Measurements from ENCODE around the gene RPS6KA5.

Gene RPS6KA5

GRCh38 chr14:90922141-90922540 is 138.3 kb downstream of the RPS6KA5 start:
- Histone ChIP-seq H3K9me3 (ENCODE audit: low read length) (no peaks in the 10 kb centered on the region), H3K27me3 (ENCODE audit: control insufficient read depth in 1 of 2, insufficient read depth in 2 of 2, low read length in 2 of 2) (no peaks in the 10 kb centered on the region), H3K36me3 (ENCODE audit: insufficient read depth, low read length) (peaks cover 12% of the 10 kb centered on the region), H3K4me1 (ENCODE audit: insufficient read depth, low read length) (no peaks in the 10 kb centered on the region), H3K9ac (ENCODE audit: low read length) (no peak overlapping the region), H3K4me3 (ENCODE audit: low read depth in 1 of 2, low read length in 2 of 2) (no peak overlapping the region), H3K27ac (ENCODE audit: low read depth, low read length) (no peak overlapping the region)

- Histone ChIP-seq H3K4me1 (ENCODE audit: insufficient read depth, low read length) (peaks cover 7% of the 10 kb centered on the region), H3K9ac (ENCODE audit: low read length) (no peak overlapping the region), H3K27ac (ENCODE audit: low read depth, low read length) (no peak overlapping the region), H3K4me3 (ENCODE audit: low read depth in 1 of 2, low read length in 2 of 2) (no peak overlapping the region), H3K36me3 (ENCODE audit: insufficient read depth, low read length) (peaks cover 3% of the 10 kb centered on the region), H3K9me3 (ENCODE audit: low read length) (no peaks in the 10 kb centered on the region), H3K27me3 (ENCODE audit: control insufficient read depth in 1 of 2, insufficient read depth in 2 of 2, low read length in 2 of 2) (no peaks in the 10 kb centered on the region)
Observed at GRCh38 chr14:90911121-90911520, 149.3 kb downstream of the RPS6KA5 start.

- no peaks in the 10 kb centered on the region for H3K27me3 ChIP-seq (ENCODE audit: control insufficient read depth in 1 of 2, insufficient read depth in 2 of 2, low read length in 2 of 2)
- H3K4me3 ChIP-seq (ENCODE audit: low read depth in 1 of 2, low read length in 2 of 2): no peak overlapping the region
- peaks cover 4% of the 10 kb centered on the region for H3K4me1 ChIP-seq (ENCODE audit: insufficient read depth, low read length)
- H3K9ac ChIP-seq (ENCODE audit: low read length): no peak overlapping the region
- peaks cover 3% of the 10 kb centered on the region for H3K36me3 ChIP-seq (ENCODE audit: insufficient read depth, low read length)
- H3K27ac ChIP-seq (ENCODE audit: low read depth, low read length): no peak overlapping the region
- no peaks in the 10 kb centered on the region for H3K9me3 ChIP-seq (ENCODE audit: low read length)
Observed at GRCh38 chr14:90907178-90907577, 153.3 kb downstream of the RPS6KA5 start.

- H3K4me3 ChIP-seq (ENCODE audit: low read depth in 1 of 2, low read length in 2 of 2): no peak overlapping the region
- no peak overlapping the region for H3K27ac ChIP-seq (ENCODE audit: low read depth, low read length)
- H3K9me3 ChIP-seq (ENCODE audit: low read length): no peaks in the 10 kb centered on the region
- peaks cover 4% of the 10 kb centered on the region for H3K4me1 ChIP-seq (ENCODE audit: insufficient read depth, low read length)
- no peak overlapping the region for H3K9ac ChIP-seq (ENCODE audit: low read length)
- no peaks in the 10 kb centered on the region for H3K27me3 ChIP-seq (ENCODE audit: control insufficient read depth in 1 of 2, insufficient read depth in 2 of 2, low read length in 2 of 2)
- H3K36me3 ChIP-seq (ENCODE audit: insufficient read depth, low read length): no peaks in the 10 kb centered on the region
Observed at GRCh38 chr14:90905531-90905930, 154.9 kb downstream of the RPS6KA5 start.

GRCh38 chr14:90903101-90903500 is 157.3 kb downstream of the RPS6KA5 start:
- H3K9ac ChIP-seq (ENCODE audit: low read length): no peak overlapping the region
- H3K27ac ChIP-seq (ENCODE audit: low read depth, low read length): no peak overlapping the region
- H3K36me3 ChIP-seq (ENCODE audit: insufficient read depth, low read length): peaks cover 17% of the 10 kb centered on the region
- no peaks in the 10 kb centered on the region for H3K9me3 ChIP-seq (ENCODE audit: low read length)
- H3K27me3 ChIP-seq (ENCODE audit: control insufficient read depth in 1 of 2, insufficient read depth in 2 of 2, low read length in 2 of 2): no peaks in the 10 kb centered on the region
- no peak overlapping the region for H3K4me3 ChIP-seq (ENCODE audit: low read depth in 1 of 2, low read length in 2 of 2)
- H3K4me1 ChIP-seq (ENCODE audit: insufficient read depth, low read length): peaks cover 4% of the 10 kb centered on the region

GRCh38 chr14:90900476-90901083 is 159.9 kb downstream of the RPS6KA5 start:
- no peaks in the 10 kb centered on the region for H3K27me3 ChIP-seq (ENCODE audit: control insufficient read depth in 1 of 2, insufficient read depth in 2 of 2, low read length in 2 of 2)

GRCh38 chr14:90897022-90897421 is 163.4 kb downstream of the RPS6KA5 start:
- Histone ChIP-seq H3K36me3 (ENCODE audit: insufficient read depth, low read length) (peaks cover 48% of the 10 kb centered on the region), H3K4me3 (ENCODE audit: low read depth in 1 of 2, low read length in 2 of 2) (no peak overlapping the region), H3K9ac (ENCODE audit: low read length) (no peak overlapping the region), H3K27me3 (ENCODE audit: control insufficient read depth in 1 of 2, insufficient read depth in 2 of 2, low read length in 2 of 2) (no peaks in the 10 kb centered on the region), H3K9me3 (ENCODE audit: low read length) (no peaks in the 10 kb centered on the region), H3K27ac (ENCODE audit: low read depth, low read length) (no peak overlapping the region), H3K4me1 (ENCODE audit: insufficient read depth, low read length) (no peaks in the 10 kb centered on the region)

More at GRCh38 chr14:90900476-90901083, 159.9 kb downstream of the RPS6KA5 start:
- no peak overlapping the region for H3K4me3 ChIP-seq (ENCODE audit: low read depth in 1 of 2, low read length in 2 of 2)
- H3K9ac ChIP-seq (ENCODE audit: low read length): no peak overlapping the region
- H3K9me3 ChIP-seq (ENCODE audit: low read length): no peaks in the 10 kb centered on the region
- peaks cover 37% of the 10 kb centered on the region for H3K36me3 ChIP-seq (ENCODE audit: insufficient read depth, low read length)
- no peak overlapping the region for H3K27ac ChIP-seq (ENCODE audit: low read depth, low read length)
- H3K4me1 ChIP-seq (ENCODE audit: insufficient read depth, low read length): peaks cover 4% of the 10 kb centered on the region

GRCh38 chr14:90894241-90894640 is 166.2 kb downstream of the RPS6KA5 start:
- H3K4me3 ChIP-seq (ENCODE audit: low read depth in 1 of 2, low read length in 2 of 2): no peak overlapping the region
- H3K9ac ChIP-seq (ENCODE audit: low read length): no peak overlapping the region
- no peak overlapping the region for H3K27ac ChIP-seq (ENCODE audit: low read depth, low read length)
- no peaks in the 10 kb centered on the region for H3K27me3 ChIP-seq (ENCODE audit: control insufficient read depth in 1 of 2, insufficient read depth in 2 of 2, low read length in 2 of 2)
- no peaks in the 10 kb centered on the region for H3K9me3 ChIP-seq (ENCODE audit: low read length)
- H3K36me3 ChIP-seq (ENCODE audit: insufficient read depth, low read length): peaks cover 43% of the 10 kb centered on the region
- no peaks in the 10 kb centered on the region for H3K4me1 ChIP-seq (ENCODE audit: insufficient read depth, low read length)

GRCh38 chr14:90893510-90893909 is 166.9 kb downstream of the RPS6KA5 start:
- Histone ChIP-seq H3K9ac (ENCODE audit: low read length) (no peak overlapping the region), H3K4me3 (ENCODE audit: low read depth in 1 of 2, low read length in 2 of 2) (no peak overlapping the region), H3K27ac (ENCODE audit: low read depth, low read length) (no peak overlapping the region), H3K27me3 (ENCODE audit: control insufficient read depth in 1 of 2, insufficient read depth in 2 of 2, low read length in 2 of 2) (no peaks in the 10 kb centered on the region), H3K36me3 (ENCODE audit: insufficient read depth, low read length) (peaks cover 36% of the 10 kb centered on the region), H3K9me3 (ENCODE audit: low read length) (no peaks in the 10 kb centered on the region), H3K4me1 (ENCODE audit: insufficient read depth, low read length) (no peaks in the 10 kb centered on the region)

GRCh38 chr14:90892970-90893369 is 167.5 kb downstream of the RPS6KA5 start:
- Histone ChIP-seq H3K4me3 (ENCODE audit: low read depth in 1 of 2, low read length in 2 of 2) (no peak overlapping the region), H3K9me3 (ENCODE audit: low read length) (no peaks in the 10 kb centered on the region), H3K27me3 (ENCODE audit: control insufficient read depth in 1 of 2, insufficient read depth in 2 of 2, low read length in 2 of 2) (no peaks in the 10 kb centered on the region), H3K27ac (ENCODE audit: low read depth, low read length) (no peak overlapping the region), H3K9ac (ENCODE audit: low read length) (no peak overlapping the region), H3K4me1 (ENCODE audit: insufficient read depth, low read length) (no peaks in the 10 kb centered on the region), H3K36me3 (ENCODE audit: insufficient read depth, low read length) (peaks cover 30% of the 10 kb centered on the region)

GRCh38 chr14:90891326-90891725 is 169.1 kb downstream of the RPS6KA5 start:
- Histone ChIP-seq H3K4me3 (ENCODE audit: low read depth in 1 of 2, low read length in 2 of 2) (no peak overlapping the region), H3K36me3 (ENCODE audit: insufficient read depth, low read length) (peaks cover 22% of the 10 kb centered on the region), H3K27me3 (ENCODE audit: control insufficient read depth in 1 of 2, insufficient read depth in 2 of 2, low read length in 2 of 2) (no peaks in the 10 kb centered on the region), H3K4me1 (ENCODE audit: insufficient read depth, low read length) (no peaks in the 10 kb centered on the region), H3K27ac (ENCODE audit: low read depth, low read length) (no peak overlapping the region), H3K9ac (ENCODE audit: low read length) (no peak overlapping the region), H3K9me3 (ENCODE audit: low read length) (no peaks in the 10 kb centered on the region)

GRCh38 chr14:90890322-90891020 is 170.0 kb downstream of the RPS6KA5 start:
- Histone ChIP-seq H3K9ac (ENCODE audit: low read length) (no peak overlapping the region), H3K9me3 (ENCODE audit: low read length) (no peaks in the 10 kb centered on the region), H3K4me1 (ENCODE audit: insufficient read depth, low read length) (no peaks in the 10 kb centered on the region), H3K4me3 (ENCODE audit: low read depth in 1 of 2, low read length in 2 of 2) (no peak overlapping the region), H3K27me3 (ENCODE audit: control insufficient read depth in 1 of 2, insufficient read depth in 2 of 2, low read length in 2 of 2) (no peaks in the 10 kb centered on the region), H3K27ac (ENCODE audit: low read depth, low read length) (no peak overlapping the region), H3K36me3 (ENCODE audit: insufficient read depth, low read length) (peaks cover 17% of the 10 kb centered on the region)
